Erythroblast (primary cell): ENCODE results near the gene LMNTD1.
"Not testable (repeated sequence)": the region's sequence is repeated elsewhere in the genome, so short reads cannot be mapped to it uniquely, and the experiment has no call there.

Source experiments
- DNase-seq, 2 experiments: peaks; one replicate each; lab custom pipeline; 2025; lab: John Stamatoyannopoulos, UW
- GATA1 ChIP-seq: IDR thresholded peaks from 2 replicates; pipeline ENCODE4 v1.6.1; 2011; ENCODE audit warnings: low read depth, mild to moderate bottlenecking, control low read depth, low read length, moderate library complexity
- POLR2A ChIP-seq: IDR thresholded peaks from 2 replicates; pipeline ENCODE4 v1.6.1; 2011; ENCODE audit warnings: mild to moderate bottlenecking, low read length

LMNTD1 gene

GRCh38 chr12:25553098-25553497 lies at the start of gene LMNTD1:
TSS of gene LMNTD1 (minus strand) at chr12:25553283. CDS start at chr12:25552959, 324 bp downstream.
- TF ChIP-seq POLR2A (no peak), GATA1 (no peak)
- DNase-seq, result no peak

- TF ChIP-seq GATA1 (no peak), POLR2A (no peak)
- no peak for DNase-seq
Measured at GRCh38 chr12:25598956-25599355, 45.9 kb upstream of the LMNTD1 start.

- not testable (repeated sequence) for DNase-seq
Measured at GRCh38 chr12:25595496-25595895, 42.4 kb upstream of the LMNTD1 start.

- TF ChIP-seq POLR2A (no peak), GATA1 (no peak)
Measured at GRCh38 chr12:25594376-25594775, 41.3 kb upstream of the LMNTD1 start.

GRCh38 chr12:25592725-25593495 lies 39.8 kb upstream of the LMNTD1 start:
- no peak for DNase-seq
- TF ChIP-seq GATA1 (no peak), POLR2A (no peak)

More at GRCh38 chr12:25594376-25594775, 41.3 kb upstream of the LMNTD1 start:
- no peak for DNase-seq

GRCh38 chr12:25591144-25591543 lies 38.1 kb upstream of the LMNTD1 start:
- no peak for DNase-seq
- TF ChIP-seq POLR2A (no peak), GATA1 (no peak)

- TF ChIP-seq GATA1 (no peak), POLR2A (no peak)
- DNase-seq, result no peak
Measured at GRCh38 chr12:25590011-25590721, 37.1 kb upstream of the LMNTD1 start.

- TF ChIP-seq POLR2A, result no peak
- TF ChIP-seq GATA1, result no peak
- DNase-seq, result no peak
Measured at GRCh38 chr12:25587346-25587745, 34.3 kb upstream of the LMNTD1 start.

GRCh38 chr12:25585662-25586061 lies 32.6 kb upstream of the LMNTD1 start:
- TF ChIP-seq GATA1 (no peak), POLR2A (no peak)
- no peak for DNase-seq

- TF ChIP-seq POLR2A (no peak), GATA1 (no peak)
- DNase-seq, result no peak
Measured at GRCh38 chr12:25585021-25585523, 32.0 kb upstream of the LMNTD1 start.

GRCh38 chr12:25584596-25584995 lies 31.5 kb upstream of the LMNTD1 start:
- no peak for DNase-seq

GRCh38 chr12:25583545-25583944 lies 30.5 kb upstream of the LMNTD1 start:
- DNase-seq, result peak; percentile 25 to 43
- TF ChIP-seq POLR2A (no peak), GATA1 (no peak)

More at GRCh38 chr12:25584596-25584995, 31.5 kb upstream of the LMNTD1 start:
- TF ChIP-seq POLR2A (no peak), GATA1 (no peak)

GRCh38 chr12:25581067-25581466 lies 28.0 kb upstream of the LMNTD1 start:
- no peak for DNase-seq
- TF ChIP-seq POLR2A (no peak), GATA1 (no peak)

- no peak for DNase-seq
- TF ChIP-seq GATA1 (no peak), POLR2A (no peak)
Measured at GRCh38 chr12:25578411-25579143, 25.5 kb upstream of the LMNTD1 start.
